HG03457 (cell line): ENCODE data around the gene PPP1R37.

ENCODE experiments used
- ATAC-seq: cut with Tn5 transposase; IDR thresholded peaks from one replicate; pipeline ENCODE4 v1.9.1; 2021; ENCODE audit warnings: moderate number of reproducible peaks; ENCODE audit not compliant: unreplicated experiment

PPP1R37 gene

DNA sequence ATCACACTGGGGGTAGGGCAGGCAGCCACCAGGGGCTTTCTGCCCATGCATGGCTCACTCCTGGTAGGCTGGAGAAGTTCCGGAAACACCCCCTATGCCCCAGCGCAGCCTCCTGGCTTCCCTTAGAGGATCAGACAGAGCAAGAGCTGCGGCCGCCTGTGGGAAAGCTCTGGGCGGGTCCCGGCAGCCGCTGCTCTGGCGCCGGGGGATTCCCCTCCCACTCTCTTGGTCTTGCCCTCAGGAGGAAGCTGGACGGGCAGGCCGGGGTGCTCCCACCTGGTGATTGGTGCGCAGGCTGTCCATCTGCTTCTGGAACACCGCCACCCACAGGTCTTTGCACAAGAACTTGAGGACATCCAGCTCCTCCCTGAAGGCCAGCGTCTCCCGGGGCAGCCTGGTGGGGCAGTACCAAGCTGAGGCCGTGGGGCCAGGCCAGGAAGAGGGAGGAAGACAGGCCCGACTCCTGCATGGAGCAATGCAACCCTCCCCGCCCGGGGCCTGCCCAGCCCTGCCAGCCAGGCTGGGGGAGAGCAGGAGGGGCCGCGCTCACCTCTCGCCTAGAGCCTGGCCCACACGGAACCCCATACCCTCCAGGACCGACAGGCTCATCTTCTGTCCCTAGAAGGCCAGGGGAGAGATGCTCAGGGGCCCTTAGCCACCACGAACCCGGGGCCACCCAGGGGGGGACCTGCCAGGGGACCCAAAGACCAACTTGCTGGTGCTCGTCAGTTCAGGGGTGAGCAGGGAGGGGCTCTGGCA is 71.8 kb downstream of the PPP1R37 start:
- ATAC-seq, result peak; percentile 77

DNA sequence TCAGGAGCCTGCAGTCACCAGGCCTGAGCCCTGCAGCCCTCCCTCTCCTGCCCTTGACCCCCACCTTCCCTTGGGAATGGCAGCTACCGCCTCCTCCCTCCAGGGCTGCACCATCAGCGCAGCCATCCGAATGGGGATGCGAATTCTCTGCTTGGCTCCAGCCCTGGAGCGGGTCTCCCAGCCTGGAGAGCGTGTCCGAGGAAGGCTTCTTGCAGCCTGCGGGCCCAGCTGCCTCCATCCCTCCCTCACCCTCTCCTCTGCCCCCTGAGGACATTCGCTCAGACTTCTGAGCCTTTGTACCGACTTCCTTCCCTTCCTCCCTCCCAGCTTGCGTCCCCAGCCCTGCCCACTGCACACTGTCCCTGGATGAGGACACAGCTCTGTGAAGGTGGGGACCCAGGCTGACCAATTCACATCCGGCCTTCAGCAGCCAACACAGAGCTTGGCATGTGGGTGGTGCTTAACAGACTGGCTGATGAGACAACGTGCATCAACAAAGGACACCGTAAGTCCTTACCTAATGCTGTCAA is 73.8 kb downstream of the PPP1R37 start:
- ATAC-seq, result no peak

DNA sequence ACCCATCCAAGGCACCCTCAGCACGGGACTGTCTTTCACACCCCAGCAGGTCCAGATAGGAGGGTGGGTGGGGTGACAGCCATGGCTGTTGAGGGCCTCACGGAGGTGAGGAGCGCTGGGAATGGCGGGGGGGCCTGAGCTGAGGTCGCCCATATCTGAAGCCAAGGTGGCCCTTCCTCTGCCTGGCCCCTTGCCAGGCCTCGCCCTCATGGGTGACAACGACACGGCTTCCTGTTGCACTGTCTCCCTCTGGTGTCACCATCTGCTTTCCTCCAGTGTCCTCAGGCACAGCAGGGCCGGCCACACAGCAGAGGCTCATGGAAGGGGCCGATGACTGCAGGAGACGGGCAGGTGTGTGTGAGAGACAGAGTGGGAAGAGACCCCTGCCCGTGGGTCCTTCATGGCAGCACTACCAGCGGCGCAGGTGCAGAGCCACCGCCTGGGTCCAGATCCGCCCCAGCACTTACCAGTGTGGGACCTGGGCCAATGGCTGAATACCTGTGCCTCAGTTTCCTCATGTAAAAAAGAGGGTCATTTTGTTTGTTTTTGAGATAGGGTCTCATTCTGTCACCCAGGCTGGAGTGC is 75.9 kb downstream of the PPP1R37 start:
- no peak for ATAC-seq

DNA sequence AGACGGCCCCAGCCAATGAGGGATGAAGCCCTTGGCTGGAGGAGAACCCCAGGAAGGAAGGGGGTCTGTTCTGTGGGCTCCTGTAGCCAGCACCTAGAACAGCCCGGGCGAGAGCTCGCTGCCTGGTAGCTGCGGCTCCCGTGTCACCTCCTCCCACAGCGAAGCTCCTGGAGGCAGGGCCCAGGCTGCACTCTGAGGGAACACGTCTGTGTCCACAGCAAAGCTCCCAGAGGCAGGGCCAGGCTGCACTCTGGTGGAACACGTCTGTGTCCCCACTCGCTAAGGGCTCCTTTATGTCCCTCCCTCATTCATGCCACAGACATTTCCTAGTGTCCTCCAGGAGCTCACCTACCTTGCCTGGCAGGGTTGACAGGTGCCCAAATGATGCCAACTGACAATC is 76.6 kb downstream of the PPP1R37 start:
- ATAC-seq, result no peak

DNA sequence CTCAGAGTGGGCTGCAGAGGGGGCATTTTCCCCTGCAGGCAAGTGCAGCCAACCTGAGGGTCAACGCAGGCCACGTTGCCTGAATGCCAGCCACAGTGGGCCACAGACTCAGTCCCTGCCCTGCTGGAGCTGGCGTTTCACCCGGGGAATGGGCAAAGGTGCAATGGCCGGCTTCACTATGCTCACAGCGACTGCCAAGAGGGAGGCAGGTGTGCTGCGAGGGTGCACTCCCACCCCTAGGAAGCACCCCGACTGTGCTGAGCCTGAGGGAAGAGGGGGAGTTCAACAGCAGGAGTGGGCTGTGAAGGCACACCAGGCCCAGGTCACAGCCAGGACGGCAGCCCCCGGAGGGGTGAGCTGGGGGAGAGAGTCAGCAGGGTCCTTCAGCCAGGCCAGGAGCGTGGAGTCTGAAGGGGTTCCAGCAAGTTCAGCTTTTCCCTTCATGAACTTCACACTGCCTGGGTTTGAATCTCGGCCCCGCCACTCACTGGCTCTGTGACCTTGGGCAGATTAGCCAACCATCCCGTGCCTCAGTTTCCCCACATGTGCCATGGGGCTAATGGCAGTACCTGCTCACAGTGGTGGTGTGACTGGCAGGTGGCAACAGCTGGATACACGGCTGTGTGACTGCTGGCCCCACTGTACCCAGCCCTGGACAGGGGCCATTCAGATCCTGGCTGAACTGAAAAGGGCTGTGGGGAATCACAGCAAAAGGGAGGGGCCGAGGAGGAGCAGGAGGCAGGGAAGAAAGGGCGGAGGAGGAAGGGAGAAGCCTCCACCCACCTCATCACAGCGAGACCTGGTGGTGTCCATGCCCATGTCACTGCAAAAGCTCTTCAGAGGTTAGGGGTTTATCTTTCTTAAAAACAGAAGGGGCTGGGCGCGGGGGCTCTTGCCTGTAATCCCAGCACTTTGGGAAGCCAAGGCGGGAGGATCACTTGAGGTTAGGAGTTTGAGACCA is 77.4 kb downstream of the PPP1R37 start:
- no peak for ATAC-seq

DNA sequence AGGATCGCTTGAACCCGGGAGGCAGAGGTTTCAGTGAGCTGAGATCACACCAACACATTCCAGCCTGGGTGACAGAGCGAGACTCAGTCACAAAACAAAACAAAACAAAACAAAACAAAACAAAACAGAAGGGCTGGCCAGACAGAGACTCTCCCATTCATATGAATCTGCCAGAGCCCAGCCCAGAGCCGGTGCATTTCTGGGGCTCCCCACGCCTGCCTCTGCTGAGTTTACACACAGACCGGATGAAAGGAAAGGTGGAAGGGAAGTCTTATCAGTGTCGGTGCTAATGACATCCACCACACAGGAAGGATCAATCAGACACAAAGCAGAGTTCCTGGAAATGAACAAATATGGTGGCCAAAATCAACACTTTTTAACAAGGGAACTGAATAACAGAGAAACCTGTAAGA is 78.2 kb downstream of the PPP1R37 start:
- ATAC-seq, result no peak

DNA sequence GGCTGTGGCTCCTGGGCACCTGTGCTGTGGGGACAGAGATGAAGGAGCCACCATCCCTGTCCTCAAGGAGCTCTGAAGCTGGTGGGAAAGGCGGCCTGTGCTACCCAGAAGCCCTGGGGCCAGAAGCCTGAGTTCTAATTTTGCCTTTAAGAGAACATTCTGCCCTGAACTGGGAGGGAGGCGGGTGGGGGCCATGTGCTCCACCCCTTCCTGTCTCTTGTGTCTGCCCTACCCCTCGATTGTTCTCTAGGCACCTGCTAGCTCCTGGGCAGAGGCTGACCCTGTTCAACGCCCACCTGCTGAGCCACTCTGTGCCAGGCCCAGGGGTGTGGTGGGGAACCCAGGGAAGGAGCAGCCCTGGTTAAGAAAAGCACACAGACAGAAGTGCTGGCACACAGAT is 79.2 kb downstream of the PPP1R37 start:
- no peak for ATAC-seq

DNA sequence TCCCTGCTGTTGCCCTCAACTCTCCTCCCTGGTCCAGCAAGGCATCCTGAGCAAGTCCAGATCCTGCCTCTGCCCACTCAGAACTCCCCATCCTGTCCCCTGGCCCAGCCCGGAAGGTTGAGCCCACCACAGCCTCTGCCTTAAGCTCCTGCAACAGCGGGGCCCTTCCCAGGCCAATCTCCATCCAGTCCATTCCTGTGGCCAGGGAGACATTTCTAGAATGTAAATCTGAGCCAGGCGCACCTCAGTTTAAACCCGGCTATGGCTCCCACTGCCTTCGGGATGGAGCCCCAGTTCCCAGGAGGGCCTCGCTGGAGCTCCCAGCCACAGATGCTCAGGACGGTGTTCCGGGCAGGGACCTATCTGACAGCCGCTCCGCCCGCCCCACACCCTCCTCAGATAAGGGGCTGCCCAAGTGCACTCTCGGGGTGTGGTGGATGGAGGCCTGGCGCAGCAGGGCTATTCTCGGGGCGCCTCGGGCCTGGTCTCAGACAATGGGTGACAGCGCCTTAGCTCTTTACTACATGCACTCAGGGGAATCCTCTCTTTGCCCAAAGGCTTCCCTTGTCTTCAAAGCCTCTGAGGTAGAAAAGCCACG is 79.7 kb downstream of the PPP1R37 start:
- no peak for ATAC-seq

DNA sequence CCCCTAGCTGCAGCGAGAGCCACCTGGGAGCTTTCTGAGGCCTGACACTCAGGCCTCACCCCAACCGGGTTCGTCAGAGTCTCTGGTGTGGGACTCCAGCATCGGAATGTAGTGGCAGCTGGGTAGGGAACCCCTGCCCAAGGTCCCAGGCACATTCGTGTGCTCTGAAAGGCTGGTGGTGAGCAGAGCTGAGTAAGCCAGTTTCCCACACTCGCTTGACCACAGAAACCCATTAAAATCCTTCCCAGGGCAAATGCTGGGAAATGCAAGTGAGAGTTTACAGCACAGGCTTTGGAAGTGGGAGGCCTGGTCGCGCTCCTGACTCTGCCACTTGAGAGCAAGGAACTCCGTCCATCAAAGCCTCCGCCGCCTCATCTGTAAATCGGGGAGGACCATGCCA is 80.8 kb downstream of the PPP1R37 start:
- ATAC-seq, result no peak

DNA sequence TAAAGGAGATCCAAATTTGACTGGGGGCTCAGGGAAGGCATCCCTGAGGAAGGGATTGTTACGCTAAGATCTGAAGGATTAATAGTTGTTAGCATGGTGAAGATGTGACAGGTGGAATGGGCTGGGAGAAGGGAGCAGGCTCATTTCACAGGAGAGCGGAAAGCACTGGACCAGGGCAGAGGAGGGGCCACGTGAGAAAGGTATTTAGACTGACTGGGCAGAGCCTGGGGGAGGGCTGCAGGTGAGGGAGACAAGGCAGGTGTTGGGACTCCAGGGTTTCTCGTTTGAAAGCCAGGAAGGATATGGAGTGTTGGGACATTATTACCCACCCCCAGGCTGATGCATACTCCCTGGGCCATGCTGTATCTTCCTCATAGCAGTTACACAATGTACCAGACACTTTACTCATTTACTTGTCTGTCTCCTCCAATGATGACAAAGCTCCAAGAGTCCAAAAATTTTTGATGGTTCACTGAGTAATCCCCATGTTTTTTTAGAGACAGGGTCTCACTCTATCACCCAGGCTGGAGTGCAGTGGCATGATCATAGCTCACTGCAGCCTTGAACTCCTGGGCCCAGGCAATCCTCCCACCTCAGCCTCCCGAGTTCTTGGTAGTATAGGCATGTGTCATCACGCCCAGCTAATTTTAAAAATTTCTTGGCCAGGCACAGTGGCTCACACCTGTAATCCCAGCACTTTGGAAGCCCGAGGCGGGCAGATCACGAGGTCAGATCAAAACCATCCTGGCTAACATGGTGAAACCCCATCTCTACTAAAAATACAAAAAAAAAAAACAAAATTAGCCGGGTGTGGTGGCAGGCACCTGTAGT is 82.8 kb downstream of the PPP1R37 start:
- ATAC-seq, result no peak

DNA sequence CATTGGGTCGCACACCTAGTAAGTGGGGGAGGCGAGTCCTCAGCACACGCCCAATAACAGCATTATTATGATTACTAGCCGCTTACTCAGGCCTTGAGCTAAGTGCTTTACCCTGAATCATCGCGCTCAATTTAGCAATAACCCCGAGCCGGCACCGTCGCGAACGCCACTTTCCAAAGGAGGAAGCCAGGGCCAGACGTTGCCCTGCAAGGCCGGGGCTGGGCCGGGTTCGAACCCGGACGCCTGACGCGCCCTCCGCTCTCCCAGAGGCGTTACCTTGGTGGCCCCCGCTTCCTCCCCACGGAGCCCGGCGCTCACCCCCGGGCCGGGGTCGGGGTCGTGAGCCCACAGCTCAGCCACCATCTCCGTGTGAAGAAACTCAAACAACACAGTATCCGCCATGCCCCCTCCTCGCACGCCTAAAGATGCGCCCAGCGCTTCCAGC is 84.9 kb downstream of the PPP1R37 start, which contains the start of gene TRAPPC6A:
TSS of gene TRAPPC6A (minus strand) at position 421 of the 445 bp plus-strand sequence. CDS start at position 402, 19 bp downstream.
- no peak for ATAC-seq

DNA sequence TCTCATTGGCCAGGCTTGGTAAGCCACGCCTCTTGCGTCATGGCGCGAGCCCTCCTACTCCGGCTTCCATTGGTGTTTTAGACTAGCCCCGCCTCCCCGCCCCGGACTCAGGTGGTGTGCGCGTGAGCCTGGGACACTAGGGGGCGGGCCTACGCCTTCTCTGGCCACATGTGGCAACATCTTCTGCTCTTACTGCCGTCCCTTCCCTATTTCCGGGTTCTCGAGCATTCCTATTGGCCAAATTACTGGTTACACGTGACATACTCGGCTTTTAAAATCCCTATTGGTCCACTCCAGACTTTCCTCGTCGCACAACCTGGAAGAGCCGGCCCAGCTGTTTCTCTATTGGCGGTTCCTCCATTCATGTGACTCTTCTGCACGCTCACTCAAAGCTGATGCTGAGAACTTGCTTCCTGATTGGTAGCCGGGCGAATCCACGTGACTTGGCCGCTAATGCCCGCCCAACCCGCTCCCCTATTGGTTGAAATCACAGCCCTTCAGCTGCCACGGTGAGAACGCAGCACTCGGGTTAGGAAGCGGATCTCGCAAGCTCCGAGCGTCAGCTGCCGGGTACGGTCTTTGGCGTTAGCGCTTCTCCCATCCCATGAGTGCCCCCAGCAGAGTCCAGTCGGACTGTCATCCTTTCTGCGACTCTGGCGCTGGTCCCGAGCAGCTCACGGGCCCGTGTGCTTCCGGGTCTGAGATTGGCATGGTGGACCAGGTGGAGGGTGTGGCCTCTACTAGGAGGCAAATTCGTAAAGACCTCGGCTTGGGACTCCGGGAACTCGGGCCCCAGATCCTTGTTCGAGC is 85.5 kb downstream of the PPP1R37 start, which contains the start of gene BLOC1S3:
TSS of gene BLOC1S3 (plus strand) at position 523 of the 810 bp plus-strand sequence. CDS start 513 bp downstream, outside the sequence.
- peak; percentile 70 for ATAC-seq

DNA sequence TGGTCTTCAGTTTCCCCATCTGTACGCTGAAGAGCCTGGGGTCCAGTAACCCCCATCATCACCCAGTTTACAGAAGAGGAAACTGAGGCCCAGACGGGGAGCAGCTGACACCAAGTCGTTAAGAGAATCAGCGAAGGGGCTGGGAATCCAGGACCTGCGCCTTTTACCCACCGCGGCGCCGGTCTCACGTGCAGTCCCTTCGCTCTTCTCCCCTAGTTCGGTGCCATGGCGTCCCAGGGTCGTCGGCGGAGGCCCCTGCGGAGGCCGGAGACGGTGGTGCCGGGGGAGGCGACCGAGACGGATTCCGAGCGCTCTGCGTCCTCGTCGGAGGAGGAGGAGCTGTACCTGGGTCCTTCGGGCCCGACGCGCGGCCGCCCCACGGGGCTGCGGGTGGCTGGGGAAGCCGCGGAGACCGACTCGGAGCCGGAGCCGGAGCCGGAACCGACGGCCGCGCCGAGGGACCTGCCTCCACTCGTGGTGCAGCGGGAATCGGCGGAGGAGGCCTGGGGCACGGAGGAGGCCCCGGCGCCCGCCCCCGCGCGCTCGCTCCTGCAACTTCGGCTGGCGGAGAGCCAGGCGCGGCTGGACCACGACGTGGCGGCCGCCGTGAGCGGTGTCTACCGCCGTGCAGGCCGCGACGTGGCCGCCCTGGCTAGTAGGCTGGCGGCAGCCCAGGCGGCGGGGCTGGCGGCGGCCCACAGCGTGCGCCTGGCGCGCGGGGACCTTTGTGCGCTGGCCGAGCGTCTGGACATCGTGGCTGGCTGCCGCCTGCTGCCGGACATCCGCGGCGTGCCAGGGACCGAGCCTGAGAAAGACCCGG is 86.3 kb downstream of the PPP1R37 start:
- ATAC-seq, result peak; percentile 1

DNA sequence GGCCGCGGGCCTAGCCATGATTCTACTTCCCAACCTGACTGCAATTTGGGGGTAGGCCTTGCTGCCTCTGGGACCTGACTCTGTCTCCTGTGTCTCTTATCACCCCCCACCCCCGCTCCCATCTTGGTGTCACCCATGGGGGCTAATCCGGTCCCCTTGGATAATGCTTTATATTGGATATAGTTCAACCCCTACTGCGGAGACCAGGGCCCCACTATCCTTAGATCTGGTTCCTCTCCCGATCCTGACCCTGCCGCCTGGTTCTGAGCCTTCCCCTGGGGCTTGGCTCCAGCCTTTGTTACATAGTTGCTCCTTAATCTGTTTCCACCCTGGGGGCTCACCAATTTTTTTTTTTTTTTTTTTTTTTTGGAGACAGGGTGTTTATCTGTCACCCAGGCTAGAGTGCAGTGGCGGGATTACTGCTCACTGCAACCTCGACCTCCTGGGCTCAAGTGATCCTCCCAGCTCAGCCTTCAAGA is 87.0 kb downstream of the PPP1R37 start:
- ATAC-seq, result no peak

DNA sequence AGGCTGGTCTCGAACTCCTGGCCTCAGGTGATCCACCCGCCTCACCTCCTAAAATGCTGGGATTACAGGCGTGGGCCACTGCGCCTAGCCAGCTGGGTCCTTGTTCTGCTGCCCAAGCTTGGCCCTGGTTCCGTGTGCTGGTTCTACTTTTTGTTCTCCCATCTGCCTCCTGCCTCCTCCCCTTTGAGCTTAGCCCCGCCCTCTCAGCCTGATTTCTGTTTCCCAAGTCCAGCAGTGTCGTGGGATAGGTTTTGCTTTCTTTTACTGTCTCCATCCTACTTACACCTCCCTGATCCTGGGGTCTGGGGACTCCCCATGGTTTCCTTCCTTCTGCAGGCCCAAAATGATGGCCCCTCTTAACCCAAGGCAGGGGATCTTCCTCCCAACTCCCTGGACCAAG is 88.0 kb downstream of the PPP1R37 start:
- ATAC-seq, result no peak

DNA sequence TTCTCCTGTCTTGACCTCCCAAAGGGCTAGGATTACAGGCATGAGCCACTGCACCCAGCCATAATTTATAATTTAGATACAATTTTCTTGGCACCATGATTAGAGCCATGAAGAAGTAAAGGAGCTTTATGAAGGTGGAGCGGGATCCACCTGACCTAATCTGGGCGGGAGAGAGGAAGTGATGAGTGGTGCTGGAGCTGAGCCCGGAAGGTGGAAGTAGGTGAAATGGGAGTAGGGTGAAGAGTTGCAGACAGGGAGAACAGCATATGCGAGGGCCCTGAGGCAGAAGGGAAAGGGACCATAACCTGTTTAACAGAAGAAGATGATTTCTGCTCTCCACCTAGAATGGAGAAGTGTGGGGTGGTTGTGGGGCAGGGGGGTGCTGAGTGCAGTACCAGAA is 89.8 kb downstream of the PPP1R37 start:
- no peak for ATAC-seq

DNA sequence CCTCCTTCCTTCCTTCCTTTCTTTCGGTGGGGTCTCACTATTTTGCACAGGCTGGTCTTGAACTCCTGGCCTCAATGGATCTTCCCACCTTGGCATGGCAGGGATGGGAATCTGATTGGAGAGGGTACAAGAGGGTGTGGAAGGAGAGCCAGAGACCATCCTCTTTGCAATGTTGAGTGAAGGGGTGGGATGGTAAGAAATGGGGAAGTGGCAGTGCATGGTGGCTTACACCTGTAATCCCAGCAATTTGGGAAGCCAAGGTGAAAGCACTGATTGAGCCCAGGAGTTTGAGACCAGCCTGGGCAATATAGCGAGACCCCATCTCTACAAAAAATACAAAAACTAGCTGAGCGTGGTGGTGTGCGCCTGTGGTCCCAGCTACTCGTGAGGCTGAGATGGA is 91.1 kb downstream of the PPP1R37 start:
- no peak for ATAC-seq
